Globus pallidus (tissue), 1 donor: ENCODE results near the gene MAP7.
A peak's percentile ranks its signal among the peaks of the same experiment; 100 is the strongest.
"Not testable (repeated sequence)": the region's sequence is repeated elsewhere in the genome, so short reads cannot be mapped to it uniquely, and the experiment has no call there.

Experiments
- DNase-seq: peaks from one replicate; pipeline ENCODE4 v3.0.0-alpha.2; 2015; ENCODE audit warnings: low spot score

MAP7 gene

DNA sequence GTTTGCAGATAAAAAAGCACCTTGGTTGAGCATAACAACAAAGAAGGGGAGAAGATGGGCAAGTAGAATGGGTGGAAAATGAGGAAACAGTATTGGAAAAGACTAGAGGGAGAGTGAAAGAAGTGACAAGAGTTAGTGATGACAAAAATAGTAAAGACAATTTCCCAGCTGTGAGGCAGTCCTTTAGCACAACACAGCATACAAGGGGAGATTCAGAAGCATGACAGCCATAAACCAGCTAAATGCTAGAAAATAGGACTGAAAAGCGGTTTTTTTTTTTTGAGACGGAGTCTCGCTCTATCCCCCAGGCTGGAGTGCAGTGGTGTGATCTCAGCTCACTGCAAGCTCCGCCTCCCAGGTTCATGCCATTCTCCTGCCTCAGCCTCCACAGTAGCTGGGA, 174.4 kb downstream of the MAP7 start:
- DNase-seq, result not testable (repeated sequence)

DNA sequence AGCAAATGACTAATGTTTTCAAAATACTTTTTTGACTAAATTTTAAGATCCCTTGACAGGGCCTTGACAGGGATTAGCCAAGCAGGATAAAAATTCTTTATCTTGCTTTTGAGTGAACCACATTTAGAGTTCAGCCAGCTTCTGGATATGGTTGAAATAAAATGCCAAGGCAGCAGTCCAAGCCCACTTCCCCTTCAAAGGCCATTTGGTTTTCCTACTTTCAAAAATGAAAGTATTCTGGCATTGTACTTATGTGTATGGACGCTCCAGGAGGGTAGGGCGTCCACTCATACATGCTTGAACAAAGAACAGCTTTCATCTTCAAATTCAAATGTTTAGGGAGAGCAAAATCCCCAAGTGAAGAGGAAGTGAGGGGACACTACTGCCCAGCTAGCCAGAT, 178.3 kb downstream of the MAP7 start:
- no peak for DNase-seq

DNA sequence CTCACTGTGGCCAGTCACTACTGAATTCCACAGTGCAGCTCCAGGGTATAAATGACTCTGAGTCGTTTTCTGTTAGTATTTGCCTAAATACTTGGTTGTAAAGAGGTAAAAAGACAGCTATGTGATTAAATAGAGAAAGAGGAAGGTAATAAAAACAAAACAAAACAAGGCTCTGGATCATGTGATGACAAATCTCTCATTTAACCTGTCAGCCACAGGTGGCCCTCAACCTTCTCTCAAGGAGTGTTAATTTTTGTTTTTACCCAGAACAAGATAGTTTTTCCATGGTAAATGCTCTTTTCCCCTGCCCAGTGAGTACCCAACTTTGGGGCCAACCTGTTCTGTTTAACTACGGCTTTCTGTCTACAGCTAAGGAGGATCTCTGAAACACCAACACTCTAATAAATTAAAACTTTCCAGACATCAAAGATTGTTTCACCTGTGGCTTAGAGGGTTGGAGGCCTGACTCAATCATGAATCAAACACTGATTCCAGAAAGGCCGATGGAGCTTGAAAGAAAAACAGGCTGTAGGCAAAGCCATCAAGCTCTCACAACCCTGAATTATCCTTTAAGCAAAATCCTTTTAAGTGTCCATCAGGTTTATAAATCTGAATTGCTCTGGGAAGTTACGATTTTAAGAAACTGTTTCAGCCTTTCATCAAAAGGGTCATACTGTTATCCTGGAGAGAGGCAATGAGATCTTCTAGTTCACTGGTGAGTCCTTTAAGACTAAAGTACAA, 179.1 kb downstream of the MAP7 start:
- no peak for DNase-seq

DNA sequence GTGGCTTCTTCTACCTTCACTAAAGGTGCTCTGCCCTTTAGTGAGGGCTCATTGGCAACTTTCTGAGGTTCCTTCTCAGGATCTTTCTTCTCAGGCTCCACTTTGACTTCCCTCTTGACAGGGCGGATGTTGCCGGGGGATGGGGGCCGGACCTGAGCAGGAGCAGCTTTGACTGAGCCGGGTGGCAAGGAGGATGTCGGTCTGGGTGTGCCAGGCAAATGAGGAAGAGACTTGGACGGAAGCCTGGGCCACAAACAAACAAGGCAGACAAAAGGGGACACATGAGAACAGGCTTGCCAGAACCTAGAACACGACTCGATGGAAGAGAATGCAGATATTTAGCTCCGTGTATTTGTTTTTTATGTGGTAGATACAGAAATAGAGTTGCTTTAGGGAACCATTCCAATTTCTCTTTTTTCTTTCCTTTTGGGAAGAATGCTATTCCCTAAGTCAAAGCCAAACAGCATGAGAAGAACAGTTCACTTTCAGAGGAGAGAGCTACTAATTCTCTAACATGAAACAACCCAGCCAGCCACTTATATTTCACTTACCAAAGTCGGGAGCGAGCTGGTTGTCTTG, 184.4 kb downstream of the MAP7 start:
- peak; percentile 78 for DNase-seq

DNA sequence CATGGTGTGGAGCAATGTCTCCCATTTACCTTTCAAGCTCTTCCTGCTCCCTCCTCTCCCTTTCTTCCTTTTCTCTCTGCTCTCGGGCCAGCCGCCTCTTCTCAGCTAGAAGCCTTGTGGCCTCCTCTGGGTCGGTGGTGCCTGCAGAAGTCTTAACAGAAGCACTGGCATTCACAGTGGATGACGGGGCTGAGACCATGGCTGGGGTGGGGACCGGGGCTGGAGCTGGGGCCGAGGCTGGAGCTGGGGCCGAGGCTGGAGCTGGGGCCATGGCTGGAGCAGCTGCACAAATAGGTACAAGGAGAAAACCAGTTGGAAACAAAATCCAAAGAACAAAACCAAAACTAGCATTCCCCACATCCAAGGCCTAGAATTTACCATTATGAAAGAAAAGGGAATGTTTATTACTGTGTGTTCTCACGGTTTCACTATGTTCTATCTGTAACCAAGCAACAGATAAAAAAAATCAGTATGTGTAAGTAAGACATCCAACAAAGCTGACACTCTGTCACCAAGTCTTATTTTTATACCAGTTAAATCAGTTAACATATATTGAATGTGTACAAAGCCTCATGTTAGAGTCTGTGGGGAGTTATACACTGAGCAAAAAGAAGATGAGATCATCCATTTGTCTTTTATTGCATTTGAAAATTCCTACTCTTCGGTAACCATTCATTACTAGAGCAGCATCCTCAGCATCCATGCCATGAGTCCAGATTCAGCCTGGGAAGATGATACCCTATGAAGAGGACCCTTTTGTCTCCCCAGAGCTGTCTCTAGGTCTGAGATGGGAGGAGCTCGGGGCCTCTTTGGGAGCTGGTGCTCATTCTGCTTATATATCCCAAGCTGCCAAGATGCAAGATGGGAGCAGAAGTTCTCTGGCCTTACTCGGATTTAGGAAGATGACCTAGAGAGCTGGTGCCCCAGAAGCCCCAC, 187.5 kb downstream of the MAP7 start:
- DNase-seq, result no peak

DNA sequence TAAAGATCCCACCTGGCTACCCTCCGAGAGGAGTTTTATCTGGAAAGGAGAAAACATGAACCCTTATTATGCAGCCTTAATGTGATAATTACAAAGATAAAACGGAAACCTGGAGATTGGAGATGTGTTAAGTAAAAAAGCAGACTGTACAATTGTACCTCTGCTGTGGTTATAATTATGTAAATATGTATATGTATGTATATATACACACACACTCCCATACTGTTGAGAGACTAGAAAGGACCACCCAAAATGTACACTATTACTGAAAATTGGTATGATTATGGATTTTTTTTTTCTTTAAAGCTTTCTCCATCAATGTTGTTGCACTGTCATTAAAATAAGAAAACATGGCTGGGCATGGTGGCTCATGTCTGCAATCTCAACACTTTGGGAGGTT, 188.4 kb downstream of the MAP7 start:
- DNase-seq, result no peak

DNA sequence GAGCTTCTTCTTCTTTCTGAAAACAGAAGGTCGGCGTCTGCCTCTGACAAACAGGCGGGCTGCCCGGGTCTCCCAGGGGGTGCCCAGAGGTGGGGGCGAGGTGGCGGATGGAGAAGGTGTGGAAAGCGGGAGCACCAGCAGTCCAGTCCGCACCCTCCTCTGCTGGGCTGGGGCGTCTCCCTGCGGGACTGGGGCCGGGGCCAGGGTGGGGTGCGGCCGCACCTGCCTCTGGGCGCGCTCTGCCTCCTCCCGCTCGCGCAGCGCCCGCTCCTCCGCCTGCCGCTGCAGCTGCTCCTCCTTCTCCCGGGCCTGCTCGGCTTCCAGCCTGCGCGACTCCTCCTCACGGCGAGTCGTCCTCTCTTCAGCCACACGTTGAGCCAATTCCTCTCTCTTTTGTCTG, 189.4 kb downstream of the MAP7 start:
- DNase-seq, result no peak

DNA sequence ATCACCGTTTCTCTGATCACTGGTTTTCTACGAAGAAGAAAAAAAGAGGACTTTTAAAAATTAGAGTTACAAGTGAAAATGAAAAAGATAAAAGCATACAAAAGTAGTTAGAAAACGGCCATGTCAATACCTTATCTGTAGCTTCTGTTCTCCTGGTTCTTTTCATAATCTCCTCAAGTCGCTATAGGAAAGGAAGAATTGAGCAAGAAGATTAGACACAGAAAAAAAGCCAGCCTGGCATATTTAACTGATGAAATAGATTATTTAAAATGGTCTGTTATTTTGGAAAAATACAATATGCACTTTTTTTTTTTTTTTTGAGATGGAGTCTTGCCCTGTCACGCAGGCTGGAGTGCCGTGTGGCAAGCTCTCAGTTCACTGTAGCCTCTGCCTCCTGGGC, 190.4 kb downstream of the MAP7 start:
- no peak for DNase-seq

DNA sequence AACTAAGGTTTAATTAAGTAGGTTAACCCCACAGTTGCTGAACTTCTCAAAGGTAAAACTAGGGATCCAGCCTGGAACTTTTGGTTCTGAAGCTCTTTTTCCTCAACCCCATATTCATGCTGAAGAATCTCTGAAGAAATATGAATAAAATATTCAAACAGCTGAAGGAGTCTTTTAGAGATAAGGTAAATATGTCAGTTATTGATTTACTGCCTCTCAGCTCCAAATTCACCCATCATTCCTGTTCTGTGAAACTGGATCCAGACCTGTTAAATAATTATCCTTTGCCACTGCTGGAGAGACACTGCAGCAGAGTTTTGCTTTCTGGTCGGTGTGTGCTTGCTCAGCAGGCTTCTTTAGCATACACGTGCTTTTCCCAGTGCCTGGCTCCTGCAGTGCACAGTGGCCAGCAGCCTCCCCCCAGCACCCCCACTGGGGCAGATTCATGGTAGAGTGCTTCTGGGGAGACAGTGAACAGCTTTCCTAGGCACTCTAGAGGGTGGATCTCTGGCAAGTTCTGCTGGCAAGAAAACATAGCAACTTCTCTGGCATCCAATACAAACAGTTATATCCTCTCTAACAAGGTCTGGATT, 198.6 kb downstream of the MAP7 start:
- DNase-seq, result no peak

DNA sequence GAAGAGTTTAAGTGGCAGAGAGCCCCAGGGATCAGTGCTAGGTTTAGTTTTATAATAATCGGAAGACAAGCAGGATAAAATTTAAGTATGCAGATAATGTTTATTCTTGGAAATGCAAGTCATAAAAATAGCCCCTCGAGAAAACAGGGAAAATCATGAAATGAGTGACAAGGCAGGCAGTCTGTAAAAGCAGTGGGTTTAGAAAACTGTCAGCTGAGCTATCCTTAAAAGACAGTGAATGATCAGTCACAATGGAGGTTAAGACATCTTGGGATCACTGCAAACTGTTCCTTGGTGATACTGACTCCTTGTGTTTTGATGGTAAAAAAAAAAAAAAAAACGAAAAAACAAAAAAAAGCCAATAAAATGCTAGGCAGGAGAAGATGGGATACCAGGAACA, 199.3 kb downstream of the MAP7 start:
- no peak for DNase-seq

DNA sequence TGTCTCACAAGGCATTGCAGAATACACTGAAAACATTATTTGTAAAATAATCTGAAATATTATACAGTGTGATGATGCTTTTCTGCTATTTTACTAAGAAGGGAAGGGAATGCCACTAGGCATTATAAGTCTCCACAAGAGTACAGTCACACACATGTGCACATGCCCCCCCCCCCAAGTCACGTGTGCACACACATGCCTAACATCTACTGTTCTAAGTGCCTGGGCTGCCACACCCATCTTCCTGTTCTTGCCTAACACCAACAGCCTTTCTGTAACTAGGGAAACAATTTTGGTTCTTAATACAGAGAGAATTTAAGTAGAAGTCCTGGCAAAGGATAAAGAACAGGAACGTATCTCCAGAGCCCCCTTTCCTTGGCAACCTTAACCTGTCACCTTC, 202.4 kb downstream of the MAP7 start:
- no peak for DNase-seq

DNA sequence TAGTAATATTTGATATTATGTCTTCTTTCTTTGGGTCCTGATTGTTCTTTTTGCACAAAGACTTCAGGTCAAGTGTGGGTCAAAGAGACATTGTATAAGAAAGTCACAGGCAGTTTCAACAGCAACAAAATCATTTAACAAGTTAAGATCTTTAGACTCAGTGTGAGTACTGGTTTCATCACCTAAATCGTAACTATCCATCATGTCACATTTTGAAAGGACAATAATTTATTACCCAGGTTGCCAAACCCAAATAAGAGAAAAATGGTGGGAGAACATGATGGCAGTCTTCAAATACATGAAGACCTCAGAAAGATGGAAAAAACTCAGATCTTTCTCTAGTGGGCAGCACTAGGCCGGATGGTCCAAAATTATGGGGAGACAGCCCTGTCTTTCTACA, 205.1 kb downstream of the MAP7 start:
- no peak for DNase-seq

DNA sequence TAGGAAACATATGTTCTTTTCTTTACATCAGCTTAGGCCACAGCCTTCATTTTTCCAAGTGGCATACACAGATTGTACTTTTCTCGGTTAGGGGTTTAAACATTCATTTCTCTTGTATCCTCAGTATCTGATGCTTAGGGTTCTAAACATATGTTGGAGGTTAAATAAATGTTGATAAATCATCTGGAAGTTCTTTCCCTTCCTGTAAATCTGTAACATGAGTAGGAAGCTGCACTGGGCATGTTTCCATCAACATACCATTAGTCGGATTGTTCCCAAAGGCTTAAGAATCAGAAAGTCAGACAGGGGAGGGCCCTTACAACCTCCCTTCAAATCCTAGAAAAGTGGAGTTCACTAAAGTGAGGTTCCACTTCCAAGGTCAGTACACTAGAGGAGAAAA, 205.8 kb downstream of the MAP7 start:
- DNase-seq, result no peak

DNA sequence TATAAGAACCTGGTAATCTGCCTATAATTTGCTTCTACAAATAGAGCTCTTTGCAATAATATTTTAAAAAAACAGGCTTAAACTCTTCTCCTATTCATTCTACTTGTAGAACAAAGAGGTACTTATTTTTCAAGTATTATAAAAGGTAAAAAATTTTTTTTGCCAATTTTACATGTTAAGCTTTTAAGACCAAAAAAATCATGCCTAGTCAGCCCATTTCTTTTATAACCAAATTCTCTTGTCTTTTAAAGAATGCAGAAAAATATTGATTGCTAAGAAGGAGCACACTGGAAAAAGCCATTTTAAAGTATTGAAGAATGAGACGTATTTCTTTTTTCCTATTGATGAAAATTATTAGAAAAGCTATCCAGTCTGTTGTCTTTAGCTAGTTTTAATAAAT, 206.5 kb downstream of the MAP7 start:
- DNase-seq, result no peak

DNA sequence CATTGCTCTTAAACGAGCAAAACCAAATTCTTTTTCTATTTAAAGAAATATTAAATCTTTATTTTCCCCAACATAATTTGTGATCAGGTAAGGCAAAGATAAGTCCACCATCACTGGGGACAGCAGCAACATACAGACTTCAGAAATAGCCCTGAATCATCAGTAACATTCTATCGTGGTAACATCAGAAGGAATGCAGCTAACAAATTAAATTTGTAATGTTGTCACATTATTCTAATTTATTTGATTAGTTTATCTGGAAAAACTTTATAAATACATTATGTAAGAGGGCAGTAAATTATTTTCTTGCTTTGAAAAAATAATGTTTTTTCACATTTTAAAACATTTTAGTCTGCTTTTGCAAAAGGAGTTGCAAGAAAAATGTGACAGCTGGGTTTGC, 206.9 kb downstream of the MAP7 start:
- DNase-seq, result no peak

DNA sequence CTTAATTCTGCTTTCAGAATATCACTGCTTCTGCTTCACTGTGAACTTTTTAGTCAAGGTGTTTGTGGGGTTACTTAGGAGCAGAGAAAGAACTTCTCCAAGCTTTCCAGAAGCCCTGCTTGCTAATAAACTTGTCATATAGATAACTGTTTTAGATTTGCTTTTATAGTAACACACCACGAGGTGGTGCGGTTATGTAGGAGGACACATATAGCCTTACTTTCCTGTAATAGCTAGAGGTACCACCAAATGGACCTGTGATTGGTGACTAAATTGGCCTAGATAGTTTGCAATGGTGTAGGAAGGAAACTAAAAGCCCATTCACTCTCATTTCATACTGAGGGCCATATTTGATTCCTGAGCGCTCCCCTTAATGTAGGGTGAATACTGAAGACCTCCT, 208.3 kb downstream of the MAP7 start:
- no peak for DNase-seq

DNA sequence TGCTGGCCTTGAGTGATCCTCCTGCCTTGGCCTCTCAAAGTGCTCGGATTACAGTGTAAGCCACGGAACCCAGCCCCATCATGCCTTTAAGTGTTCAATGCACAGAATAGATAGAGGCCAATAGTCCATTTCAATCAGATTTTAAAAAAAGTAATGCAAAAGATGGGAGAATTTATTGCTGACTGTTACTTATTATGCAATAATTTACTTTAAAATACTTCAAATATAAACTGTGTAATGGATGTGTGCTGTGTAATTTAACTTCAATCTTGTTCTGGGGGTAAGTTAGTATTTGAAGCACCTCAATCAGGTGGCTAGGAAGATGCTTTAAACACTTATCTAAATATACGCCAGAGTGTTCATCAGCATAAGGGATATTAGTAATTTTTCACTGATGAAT, 208.9 kb downstream of the MAP7 start:
- no peak for DNase-seq

DNA sequence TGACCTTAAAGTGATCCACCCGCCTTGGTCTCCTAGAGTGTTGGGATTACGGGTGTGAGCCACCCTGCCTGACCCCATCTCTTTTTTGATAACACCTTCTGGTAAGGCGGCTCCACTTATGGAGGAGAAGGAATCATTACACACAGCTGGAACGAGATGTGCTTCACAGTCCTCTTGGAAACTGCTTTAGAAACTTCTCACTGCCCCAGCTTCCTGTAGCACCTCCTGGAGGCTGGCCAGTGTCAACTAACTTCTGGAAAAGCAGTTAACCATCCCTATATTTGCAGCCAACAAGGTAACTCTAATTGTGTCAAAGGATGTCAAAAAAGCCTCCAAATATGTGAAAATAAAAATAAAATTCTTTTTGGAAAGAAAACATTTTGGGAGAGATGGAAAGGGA, 211.7 kb downstream of the MAP7 start:
- no peak for DNase-seq

DNA sequence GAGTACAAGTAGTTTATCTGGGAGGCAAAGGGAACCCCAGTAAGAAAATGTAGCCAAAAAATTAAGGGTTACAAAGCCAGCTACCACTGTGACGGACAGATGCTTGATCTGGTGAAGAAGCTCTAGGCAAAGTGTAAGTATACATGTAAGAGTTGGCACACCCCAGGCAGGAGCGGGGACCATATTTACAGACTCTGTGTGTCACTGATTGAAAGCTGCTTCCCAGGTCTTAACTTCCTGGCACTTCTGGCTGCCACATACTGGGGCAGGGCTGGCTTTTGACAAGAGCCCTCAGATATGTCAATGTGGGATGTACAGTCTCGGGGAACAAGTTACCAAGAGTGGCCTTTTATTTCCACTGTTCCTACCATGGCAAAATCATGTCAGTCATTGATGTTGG, 212.6 kb downstream of the MAP7 start:
- no peak for DNase-seq

DNA sequence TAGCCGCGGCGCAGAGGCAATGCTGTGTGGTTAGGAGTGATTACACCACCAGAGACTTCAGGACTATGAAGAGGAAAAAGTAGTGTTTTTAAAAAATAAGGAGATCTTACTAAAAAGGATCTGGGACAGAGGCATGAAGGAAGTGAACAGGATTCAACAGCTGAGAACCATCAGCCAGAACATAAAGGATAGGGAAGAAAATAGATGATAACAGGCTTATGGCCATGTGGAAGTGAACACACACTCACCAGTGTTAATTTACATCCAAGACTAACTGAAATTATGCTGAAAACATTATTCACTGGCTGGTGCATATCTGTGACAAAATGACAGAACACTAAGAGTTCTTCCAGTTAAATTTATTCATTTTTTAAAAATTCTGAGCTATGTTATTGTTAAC, 213.1 kb downstream of the MAP7 start:
- DNase-seq, result no peak

DNA sequence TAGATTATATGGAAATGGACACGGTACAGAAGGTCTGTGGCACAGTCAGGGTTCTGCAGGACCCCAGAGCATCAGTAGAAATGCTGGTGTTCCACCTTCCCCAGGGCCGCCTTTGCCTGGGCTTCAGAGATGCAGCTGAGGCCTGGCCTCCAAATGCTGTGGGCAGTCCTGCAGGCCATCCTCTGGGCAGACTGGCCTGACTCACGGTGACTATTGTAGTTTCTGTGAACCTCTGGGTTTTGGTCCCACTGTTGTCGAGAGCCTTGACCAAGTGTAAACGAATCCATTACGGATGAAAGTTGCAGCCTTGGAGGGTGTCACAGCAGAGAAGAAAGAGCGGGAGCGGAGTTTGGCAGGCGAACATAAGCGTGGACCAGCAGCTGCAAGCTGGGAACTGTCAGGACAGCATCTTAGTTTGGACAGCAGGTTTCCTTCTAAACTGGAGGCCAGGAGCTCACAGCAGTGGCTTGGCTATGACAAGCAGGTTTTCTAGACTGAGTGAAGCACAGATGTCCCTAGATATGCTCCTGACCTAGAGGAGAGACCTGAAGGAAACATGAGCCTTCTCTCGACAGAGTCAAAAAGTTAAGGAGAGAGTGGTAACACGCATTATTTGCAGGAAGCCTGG, 214.4 kb downstream of the MAP7 start:
- DNase-seq, result no peak

DNA sequence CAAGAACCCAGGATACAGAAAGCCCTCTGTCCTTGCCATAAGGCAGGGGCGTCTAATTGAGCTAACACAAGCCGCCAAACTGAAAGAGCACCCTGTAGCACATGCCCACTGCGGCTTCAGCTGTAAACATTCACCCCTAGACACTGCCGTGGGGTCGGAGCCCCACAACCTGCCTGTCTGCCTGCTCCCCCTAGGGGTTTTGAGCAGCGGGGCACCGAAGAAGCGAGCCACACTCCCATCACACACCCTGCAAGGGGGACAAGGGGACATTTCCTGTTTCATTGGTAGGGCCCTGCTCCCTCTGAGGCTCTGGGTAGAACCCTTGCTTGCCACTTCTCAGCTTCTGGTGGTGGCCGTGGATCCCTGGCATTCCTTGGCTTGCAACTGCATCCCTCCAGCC, 215.4 kb downstream of the MAP7 start:
- no peak for DNase-seq
